ENCODE data around the gene ZNF641.

GRCh38 chr12:48389409-48389808, 38.7 kb upstream of the ZNF641 start:
- TF ChIP-seq GATA2 (IDR thresholded peaks at IDR 0.05; ENCODE audit: insufficient read depth, insufficient read length, low read depth, low read length) (no peak), CTCF (IDR thresholded peaks at IDR 0.05; ENCODE audit: extremely low read depth in 1 of 2, insufficient read depth in 1 of 2, low read depth in 1 of 2, low read length in 2 of 2) (no peak), POLR2A (IDR thresholded peaks at IDR 0.05; ENCODE audit: low read depth, low read length) (no peak)

All from endothelial cell of umbilical vein (primary cell).